ENCODE data around the gene PLEKHO1.
"Not testable (repeated sequence)": the region's sequence is repeated elsewhere in the genome, so short reads cannot be mapped to it uniquely, and the experiment has no call there.

Gene PLEKHO1

GRCh38 chr1:150149271-150150132, at the start of gene PLEKHO1:
TSS of gene PLEKHO1 (plus strand) at chr1:150149916. CDS start at chr1:150150258, 342 bp downstream.
- DNase-seq, result peak; percentile 88

- peak; percentile 51 for DNase-seq
Observed at GRCh38 chr1:150102986-150103385, 46.7 kb upstream of the PLEKHO1 start.

GRCh38 chr1:150106341-150106740, 43.4 kb upstream of the PLEKHO1 start:
- DNase-seq, result peak; percentile 72

- peak; percentile 80 for DNase-seq
Observed at GRCh38 chr1:150109586-150109985, 40.1 kb upstream of the PLEKHO1 start.

- peak; percentile 53 for DNase-seq
Observed at GRCh38 chr1:150110116-150110515, 39.6 kb upstream of the PLEKHO1 start.

- DNase-seq, result peak; percentile 16
Observed at GRCh38 chr1:150111670-150112069, 38.0 kb upstream of the PLEKHO1 start.

GRCh38 chr1:150115121-150115520, 34.6 kb upstream of the PLEKHO1 start:
- DNase-seq, result no peak

- peak; percentile 56 for DNase-seq
Observed at GRCh38 chr1:150118716-150119115, 31.0 kb upstream of the PLEKHO1 start.

- DNase-seq, result no peak
Observed at GRCh38 chr1:150121236-150121862, 28.4 kb upstream of the PLEKHO1 start.

- no peak for DNase-seq
Observed at GRCh38 chr1:150126811-150127210, 22.9 kb upstream of the PLEKHO1 start.

GRCh38 chr1:150127464-150127863, 22.3 kb upstream of the PLEKHO1 start:
- no peak for DNase-seq

- no peak for DNase-seq
Observed at GRCh38 chr1:150127868-150128267, 21.8 kb upstream of the PLEKHO1 start.

GRCh38 chr1:150132372-150132771, 17.3 kb upstream of the PLEKHO1 start:
- DNase-seq, result no peak

- DNase-seq, result no peak
Observed at GRCh38 chr1:150134537-150134936, 15.2 kb upstream of the PLEKHO1 start.

- not testable (repeated sequence) for DNase-seq
Observed at GRCh38 chr1:150135400-150135799, 14.3 kb upstream of the PLEKHO1 start.

GRCh38 chr1:150138044-150138443, 11.7 kb upstream of the PLEKHO1 start:
- no peak for DNase-seq

- no peak for DNase-seq
Observed at GRCh38 chr1:150141452-150141851, 8.3 kb upstream of the PLEKHO1 start.

- DNase-seq, result no peak
Observed at GRCh38 chr1:150142083-150142482, 7.6 kb upstream of the PLEKHO1 start.

GRCh38 chr1:150144606-150145005, 5.1 kb upstream of the PLEKHO1 start:
- DNase-seq, result no peak

GRCh38 chr1:150146016-150146415, 3.7 kb upstream of the PLEKHO1 start:
- DNase-seq, result not testable (repeated sequence)

- no peak for DNase-seq
Observed at GRCh38 chr1:150146849-150147542, 2.7 kb upstream of the PLEKHO1 start.

GRCh38 chr1:150148837-150149270, 862 bp upstream of the PLEKHO1 start:
- no peak for DNase-seq
